Spleen (tissue), 7 donors: ENCODE results near the gene MAPT.
"Not testable (repeated sequence)": the region's sequence is repeated elsewhere in the genome, so short reads cannot be mapped to it uniquely, and the experiment has no call there.

Experiments
- POLR2A ChIP-seq, 3 donors: fragments of 450-650 bp; IDR thresholded peaks; one replicate each; pipeline ENCODE4 v1.5.1; 2017; ENCODE audit warnings: antibody characterized with exemption in 3 of 3, mild to moderate bottlenecking in 1 of 3
- TF ChIP-seq, protein P1 (sequence below), 11 experiments: fragments of 200-600 bp in 7 of 11; fragments of 450-650 bp in 4 of 11; sonication (generic) in 4 of 11; IDR thresholded peaks in 8 of 11; conservative IDR thresholded peaks in 3 of 11; 1 replicate in 7 of 11; 2 replicates in 4 of 11; pipeline versions ENCODE4 v1.4.0 to v1.8.0; 2016 to 2021; ENCODE audit warnings: antibody characterized with exemption in 11 of 11, inconsistent platforms in 4 of 11, mild to moderate bottlenecking in 1 of 11
- donor health status: DM: no; HTN: no; CAD: no; lungs with moderate emphysema.
- donor health status: DM: no; HTN: no; CAD: no.
- donor health status: DM: no; HTN: no; CAD: no.

- TF ChIP-seq, protein P1, sequence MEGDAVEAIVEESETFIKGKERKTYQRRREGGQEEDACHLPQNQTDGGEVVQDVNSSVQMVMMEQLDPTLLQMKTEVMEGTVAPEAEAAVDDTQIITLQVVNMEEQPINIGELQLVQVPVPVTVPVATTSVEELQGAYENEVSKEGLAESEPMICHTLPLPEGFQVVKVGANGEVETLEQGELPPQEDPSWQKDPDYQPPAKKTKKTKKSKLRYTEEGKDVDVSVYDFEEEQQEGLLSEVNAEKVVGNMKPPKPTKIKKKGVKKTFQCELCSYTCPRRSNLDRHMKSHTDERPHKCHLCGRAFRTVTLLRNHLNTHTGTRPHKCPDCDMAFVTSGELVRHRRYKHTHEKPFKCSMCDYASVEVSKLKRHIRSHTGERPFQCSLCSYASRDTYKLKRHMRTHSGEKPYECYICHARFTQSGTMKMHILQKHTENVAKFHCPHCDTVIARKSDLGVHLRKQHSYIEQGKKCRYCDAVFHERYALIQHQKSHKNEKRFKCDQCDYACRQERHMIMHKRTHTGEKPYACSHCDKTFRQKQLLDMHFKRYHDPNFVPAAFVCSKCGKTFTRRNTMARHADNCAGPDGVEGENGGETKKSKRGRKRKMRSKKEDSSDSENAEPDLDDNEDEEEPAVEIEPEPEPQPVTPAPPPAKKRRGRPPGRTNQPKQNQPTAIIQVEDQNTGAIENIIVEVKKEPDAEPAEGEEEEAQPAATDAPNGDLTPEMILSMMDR (IDR thresholded peaks at IDR 0.05 in 8 of 11, conservative IDR thresholded peaks at IDR 0.05 in 3 of 11) = not testable (repeated sequence)
- TF ChIP-seq POLR2A (IDR thresholded peaks at IDR 0.05) = not testable (repeated sequence)
Measured at GRCh38 chr17:45862127-45862526, 32.2 kb upstream of the MAPT start.
